ENCODE data around the gene FOXP1. TPM values are rescaled to one million over a fixed set of nuclear protein-coding genes. Genes with fewer than 3 reads are reported as not detected.

Gene FOXP1
- total and polyA plus RNA-seq, 2 of the 8 experiments (the other 6 are each of a cell fraction or from before 2014, with no cell fraction given) = 13.9 to 25.4 TPM

DNA sequence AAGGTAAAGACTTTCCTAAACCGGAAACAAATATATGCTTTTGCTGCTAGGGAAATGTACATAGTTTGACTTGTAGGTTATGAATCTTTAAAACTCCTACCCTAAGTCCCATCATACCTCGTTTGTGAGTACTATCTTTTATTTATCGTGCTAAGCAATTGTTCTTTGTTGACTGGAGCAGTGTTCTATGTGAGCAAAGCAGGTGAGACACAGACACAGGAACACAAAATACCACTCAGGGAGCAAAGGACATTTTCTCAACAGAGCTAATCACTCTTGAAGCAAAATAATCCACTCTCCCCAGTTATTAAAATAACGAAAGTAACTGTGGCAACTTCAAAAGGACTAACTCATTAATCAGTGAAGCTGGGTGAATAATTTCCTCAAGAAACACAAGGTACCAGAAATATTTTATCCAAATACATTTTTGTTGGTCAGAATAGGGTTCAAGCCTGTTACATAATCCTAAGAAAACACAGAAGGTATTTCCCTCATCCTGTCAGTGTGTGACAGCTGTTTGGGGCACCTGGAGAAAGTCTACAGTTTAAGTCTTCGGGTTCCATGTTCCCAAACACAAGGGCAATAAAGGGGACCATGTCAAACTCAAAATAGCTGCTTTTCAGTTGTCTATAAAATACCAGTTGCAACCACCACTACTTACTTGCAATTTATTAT is 407.7 kb downstream of the FOXP1 start:
- no peaks in the 10 kb centered on the region for H3K9me3 ChIP-seq (ENCODE audit: insufficient read depth in 2 of 2, low read depth in 1 of 2, low read length in 1 of 2)
- H3K79me2 ChIP-seq (ENCODE audit: control insufficient read depth in 1 of 2, insufficient read depth in 2 of 2, low read length in 2 of 2) = no peaks in the 10 kb centered on the region
- H3K79me1 ChIP-seq (ENCODE audit: low read depth, low read length) = no peaks in the 10 kb centered on the region
- H3K27me3 ChIP-seq (replicated peaks in 1 of 4; ENCODE audit: control insufficient read depth in 3 of 4, extremely low read depth in 1 of 4, insufficient read depth in 3 of 4, low read length in 3 of 4) = no peaks in the 10 kb centered on the region
- H2AK5ac ChIP-seq (ENCODE audit: low read depth, low read length) = no peak overlapping the region
- H3K4me1 ChIP-seq (replicated peaks in 1 of 4; ENCODE audit: control insufficient read depth in 3 of 4, insufficient read depth in 4 of 4, low read length in 3 of 4) = peaks cover 0 to 19% (median 4%) of the 10 kb centered on the region in 4 experiments; a peak in 4 of 7 replicates
- FAIRE-seq = no peak
- no peak overlapping the region for H3K14ac ChIP-seq (ENCODE audit: insufficient read length)
- WGBS, 2 experiments (ENCODE audit: extremely low coverage in 1 of 2, insufficient coverage in 1 of 2, insufficient read length in 1 of 2, insufficient replicate concordance in 2 of 2, low coverage in 1 of 2, low lambda C conversion rate in 2 of 2, missing lambda C conversion rate in 1 of 2) = 91% methylated on average over 5 of the region's 5 CpGs; no CpG with 5 or more reads in 1 of the 2 experiments
- no peak overlapping the region for H3K4me2 ChIP-seq (ENCODE audit: insufficient read depth in 1 of 2, low read depth in 2 of 2, low read length in 2 of 2)
- H3K56ac ChIP-seq (replicated peaks; ENCODE audit: insufficient read length, low read depth, low read length) = no peak overlapping the region
- no peak overlapping the region for H4K91ac ChIP-seq (replicated peaks; ENCODE audit: insufficient read length, low read length)
- H3K18ac ChIP-seq (ENCODE audit: extremely low read depth, low read length) = no peak overlapping the region
- H3K9ac ChIP-seq (replicated peaks in 1 of 4; ENCODE audit: extremely low read depth in 1 of 4, low read depth in 3 of 4, low read length in 3 of 4) = no peak overlapping the region
- H4K20me1 ChIP-seq (replicated peaks in 1 of 2; ENCODE audit: control insufficient read depth in 1 of 2, insufficient read depth in 2 of 2, low read length in 2 of 2) = no peaks in the 10 kb centered on the region
- no peak overlapping the region for H2BK5ac ChIP-seq (ENCODE audit: low read depth, low read length)
- ChIA-PET POLR2A (ENCODE audit: partially characterized antibody) (no interaction called here), CTCF (ENCODE audit: partially characterized antibody) (interaction anchor here (0.6 to 2.7 kb wide), 5 partner anchors 11 to 423 kb away, joined by 3 to 9 read pairs (median 4); no protein-coding TSS in a partner anchor)
- no peak for DNase-seq (ENCODE audit: low read depth in 1 of 2, low spot score in 2 of 2)
- no peaks in the 10 kb centered on the region; the same call in 1 of the 2 replicates for H3K23me2 ChIP-seq (ENCODE audit: low read depth, low read length)
- peaks cover 0 to 4% (median 0%) of the 10 kb centered on the region in 4 experiments; a peak in 2 of 8 replicates for H3K36me3 ChIP-seq (ENCODE audit: control insufficient read depth in 2 of 4, insufficient read depth in 4 of 4, low read length in 3 of 4)
- H3K27ac ChIP-seq (ENCODE audit: low read depth, low read length) = no peak overlapping the region
- no peak overlapping the region for H2BK12ac ChIP-seq (ENCODE audit: low read depth, low read length)
- H2BK15ac ChIP-seq (ENCODE audit: low read length) = no peak overlapping the region
- H2BK120ac ChIP-seq (replicated peaks; ENCODE audit: low read depth, low read length) = no peak overlapping the region
- H2AFZ ChIP-seq (ENCODE audit: low read length) = no peak overlapping the region
- H3K4me3 ChIP-seq (ENCODE audit: extremely low read depth in 1 of 4, insufficient read depth in 2 of 4, low read depth in 3 of 4, low read length in 4 of 4) = no peak overlapping the region
- no peak overlapping the region for H4K8ac ChIP-seq (ENCODE audit: extremely low read depth, insufficient read depth, low read length)
- H4K5ac ChIP-seq (ENCODE audit: insufficient read length, low read depth, low read length) = no peak overlapping the region
- no peak overlapping the region for H2BK20ac ChIP-seq (ENCODE audit: low read length)
- H3K23ac ChIP-seq (ENCODE audit: insufficient read length) = no peak overlapping the region
- no peak overlapping the region for H3K4ac ChIP-seq (replicated peaks; ENCODE audit: insufficient read length, low read depth, low read length)
- TF ChIP-seq TCF12 (IDR thresholded peaks at IDR 0.05; ENCODE audit: low read depth, low read length) = no peak
- TF ChIP-seq E2F6 (IDR thresholded peaks at IDR 0.05) = no peak
- TF ChIP-seq FOSL1 (IDR thresholded peaks at IDR 0.05; ENCODE audit: insufficient read depth, low read depth, low read length) = no peak
- no peak for TF ChIP-seq RFX5 (IDR thresholded peaks at IDR 0.05; ENCODE audit: borderline replicate concordance, low read depth, low read length)
- no peak for TF ChIP-seq CHD1 (IDR thresholded peaks at IDR 0.05; ENCODE audit: low read depth, low read length)
- TF ChIP-seq ZNF274 (IDR thresholded peaks at IDR 0.05; ENCODE audit: borderline replicate concordance, extremely low read depth, low read length) = no peak
- no peak for TF ChIP-seq POU5F1 (IDR thresholded peaks at IDR 0.05; ENCODE audit: low read depth, low read length)
- no peak for TF ChIP-seq NANOG (IDR thresholded peaks at IDR 0.05; ENCODE audit: insufficient read depth, low read depth, low read length, poor library complexity, severe bottlenecking)
- no peak for TF ChIP-seq SIX5 (IDR thresholded peaks at IDR 0.05; ENCODE audit: low read depth, low read length)
- TF ChIP-seq POLR2A (IDR thresholded peaks at IDR 0.05; ENCODE audit: control extremely low read depth in 1 of 2, low read depth in 2 of 2, low read length in 2 of 2) = no peak
- no peak for TF ChIP-seq NRF1 (IDR thresholded peaks at IDR 0.05; ENCODE audit: low read depth, low read length)
- TF ChIP-seq MAFK (IDR thresholded peaks at IDR 0.05; ENCODE audit: low read depth, low read length) = no peak
- TF ChIP-seq CBX8 (IDR thresholded peaks at IDR 0.05; ENCODE audit: borderline replicate concordance, low read depth, low read length) = no peak
- TF ChIP-seq HDAC6 (IDR thresholded peaks at IDR 0.05; ENCODE audit: low read depth, low read length) = no peak

Data from H1 (cell line).